GM12874 (cell line): ENCODE data around the gene THAP7.

ENCODE experiments used
- CTCF ChIP-seq: IDR thresholded peaks from 2 replicates; pipeline ENCODE4 v1.5.1; 2011; ENCODE audit warnings: low read depth, mild to moderate bottlenecking, control low read depth, low read length, moderate library complexity; ENCODE audit not compliant: insufficient read depth

Gene THAP7

DNA sequence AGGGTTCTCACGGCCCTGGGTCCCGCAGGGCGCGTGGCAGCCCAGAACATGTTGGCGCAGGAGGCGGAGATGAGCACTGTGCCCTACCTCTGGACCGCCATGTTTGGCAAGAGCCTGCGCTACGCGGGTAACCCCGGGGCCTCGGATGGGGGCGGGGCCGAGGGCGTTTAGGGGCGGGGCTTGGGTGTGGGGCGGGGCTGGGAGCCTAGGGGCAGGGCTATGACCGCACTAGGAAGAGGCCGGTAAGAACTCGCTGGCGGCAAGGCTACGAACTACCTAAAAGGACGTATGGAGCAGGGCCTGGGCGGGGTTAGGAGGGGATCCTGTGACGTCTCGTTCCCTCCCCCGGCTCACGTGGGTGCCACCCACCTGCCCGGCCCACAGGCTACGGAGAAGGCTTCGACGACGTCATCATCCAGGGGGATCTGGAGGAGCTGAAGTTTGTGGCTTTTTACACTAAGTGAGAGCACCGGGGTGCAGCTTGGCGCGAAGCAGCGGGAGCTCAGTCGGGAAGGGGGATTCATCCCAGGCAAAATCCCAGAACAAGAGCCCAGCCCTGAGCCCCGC lies 22.6 kb downstream of the THAP7 start:
- no peak for TF ChIP-seq CTCF

DNA sequence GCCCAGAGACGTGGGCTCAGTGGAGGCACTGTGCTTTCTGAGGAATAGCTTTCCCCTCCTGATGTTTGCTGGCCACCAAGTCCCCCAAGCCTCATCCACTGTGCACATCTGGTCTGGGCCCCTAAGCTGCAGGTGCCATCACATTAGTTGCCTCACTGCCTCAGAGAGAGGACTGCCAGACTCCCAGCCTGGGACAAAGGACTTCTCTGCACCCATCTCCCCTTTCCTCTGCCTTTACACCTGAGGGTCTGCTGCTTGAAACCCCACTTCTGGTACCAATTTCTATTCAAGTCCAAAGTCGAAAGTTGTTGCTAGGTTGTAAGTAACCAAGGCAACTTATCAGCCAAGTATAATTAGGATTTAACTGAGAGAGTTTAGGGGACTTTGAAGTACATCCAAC lies 23.5 kb downstream of the THAP7 start:
- TF ChIP-seq CTCF = no peak

DNA sequence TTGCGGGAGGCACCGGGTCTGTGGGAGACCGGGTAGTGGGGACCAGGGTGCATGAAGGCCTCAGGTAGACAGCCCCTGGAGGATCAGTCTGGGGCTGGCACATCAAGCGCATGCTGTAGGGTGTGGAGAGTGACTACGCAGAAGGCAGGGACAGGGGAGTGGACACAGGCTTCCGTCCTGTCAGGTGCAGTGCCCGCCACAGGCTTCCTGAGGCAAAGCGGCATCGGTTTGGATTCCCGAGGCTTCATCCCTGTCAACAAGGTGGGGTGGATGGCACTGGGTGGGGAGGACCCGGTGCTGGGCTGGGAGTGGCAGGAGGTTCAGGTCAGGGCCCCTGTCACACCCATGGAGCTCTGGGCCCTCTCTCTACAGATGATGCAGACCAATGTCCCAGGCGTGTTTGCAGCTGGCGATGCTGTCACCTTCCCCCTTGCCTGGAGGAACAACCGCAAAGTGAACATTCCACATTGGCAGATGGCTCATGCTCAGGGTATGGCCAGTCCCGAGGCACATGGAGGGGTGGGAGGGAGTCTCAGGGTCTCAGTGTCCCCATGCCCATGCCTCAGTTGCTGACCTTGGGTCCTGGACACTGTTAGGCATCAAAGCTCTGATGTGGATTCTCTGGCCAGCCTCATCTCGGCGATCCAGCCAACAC lies 24.3 kb downstream of the THAP7 start:
- no peak for TF ChIP-seq CTCF

- no peak for TF ChIP-seq CTCF
These were observed 24.9 kb downstream of the THAP7 start for GRCh38 chr22:20977019-20977418.

GRCh38 chr22:20976291-20976877 lies 25.5 kb downstream of the THAP7 start:
- TF ChIP-seq CTCF = no peak

DNA sequence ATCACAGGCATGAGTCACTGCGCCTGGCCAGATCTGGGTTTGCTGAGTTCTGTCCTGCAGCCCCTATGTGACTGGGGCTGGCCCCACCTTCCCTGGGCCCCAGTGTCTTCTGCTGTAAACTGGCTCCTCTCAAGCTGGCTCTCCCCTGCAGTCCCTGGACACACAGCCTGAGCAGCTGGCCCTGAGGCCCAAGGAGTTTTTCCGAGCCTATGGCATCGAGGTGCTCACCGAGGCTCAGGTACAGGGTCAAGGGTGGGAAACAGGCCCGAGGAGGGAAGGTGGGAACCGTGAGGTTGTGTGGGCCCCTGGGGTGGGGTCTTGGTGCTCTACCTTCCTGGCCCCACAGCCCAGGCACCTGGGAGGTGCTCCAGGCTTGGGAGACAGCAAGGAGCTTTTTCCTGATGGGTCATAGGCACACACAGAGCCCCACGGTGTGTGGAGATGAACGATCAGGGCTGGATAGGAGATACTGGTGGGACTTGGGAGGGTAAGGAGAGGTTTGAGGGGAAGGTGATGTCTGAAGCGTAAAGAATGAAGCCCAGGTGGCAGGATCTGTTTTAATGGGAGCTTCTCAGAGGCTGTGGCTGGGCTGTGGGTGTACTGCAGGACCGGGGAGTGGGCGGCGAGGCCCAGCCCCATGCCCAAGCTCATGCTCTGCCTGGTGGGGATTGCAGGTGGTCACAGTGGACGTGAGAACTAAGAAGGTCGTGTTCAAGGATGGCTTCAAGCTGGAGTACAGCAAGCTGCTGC lies 26.2 kb downstream of the THAP7 start:
- no peak for TF ChIP-seq CTCF

- TF ChIP-seq CTCF = no peak
These were observed 27.5 kb downstream of the THAP7 start for GRCh38 chr22:20974336-20974955.
